ENCODE data around the gene ARPC4.
A peak's percentile ranks its signal among the peaks of the same experiment; 100 is the strongest.
"Not testable (repeated sequence)": the region's sequence is repeated elsewhere in the genome, so short reads cannot be mapped to it uniquely, and the experiment has no call there.

The ARPC4 gene

DNA sequence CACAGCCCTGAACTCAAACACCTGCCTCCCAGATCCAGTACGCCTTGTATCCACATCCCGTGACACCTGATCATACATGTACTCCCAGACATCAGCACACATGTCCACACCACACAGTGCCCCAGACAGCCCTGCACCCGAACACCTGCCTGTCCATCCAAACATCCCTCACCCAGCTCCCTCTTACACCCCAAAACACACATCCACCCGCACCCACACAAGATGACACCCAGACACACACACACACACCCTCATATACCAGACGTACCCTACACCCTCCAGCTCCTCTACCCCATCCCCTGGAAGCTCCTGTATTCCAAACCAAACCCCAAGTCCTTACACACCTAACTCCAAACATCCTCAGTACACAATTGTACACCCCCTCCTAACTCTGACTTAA is 23.9 kb upstream of the ARPC4 start:
- no peak for DNase-seq (ENCODE audit: low read depth, low spot score)
- in situ Hi-C loops (cut with HindIII; ENCODE audit: low sequenced_read_pairs): no loop called here
- peak overlapping the region; percentile 62 for H3K4me3 ChIP-seq (ENCODE audit: low read depth, low read length)

DNA sequence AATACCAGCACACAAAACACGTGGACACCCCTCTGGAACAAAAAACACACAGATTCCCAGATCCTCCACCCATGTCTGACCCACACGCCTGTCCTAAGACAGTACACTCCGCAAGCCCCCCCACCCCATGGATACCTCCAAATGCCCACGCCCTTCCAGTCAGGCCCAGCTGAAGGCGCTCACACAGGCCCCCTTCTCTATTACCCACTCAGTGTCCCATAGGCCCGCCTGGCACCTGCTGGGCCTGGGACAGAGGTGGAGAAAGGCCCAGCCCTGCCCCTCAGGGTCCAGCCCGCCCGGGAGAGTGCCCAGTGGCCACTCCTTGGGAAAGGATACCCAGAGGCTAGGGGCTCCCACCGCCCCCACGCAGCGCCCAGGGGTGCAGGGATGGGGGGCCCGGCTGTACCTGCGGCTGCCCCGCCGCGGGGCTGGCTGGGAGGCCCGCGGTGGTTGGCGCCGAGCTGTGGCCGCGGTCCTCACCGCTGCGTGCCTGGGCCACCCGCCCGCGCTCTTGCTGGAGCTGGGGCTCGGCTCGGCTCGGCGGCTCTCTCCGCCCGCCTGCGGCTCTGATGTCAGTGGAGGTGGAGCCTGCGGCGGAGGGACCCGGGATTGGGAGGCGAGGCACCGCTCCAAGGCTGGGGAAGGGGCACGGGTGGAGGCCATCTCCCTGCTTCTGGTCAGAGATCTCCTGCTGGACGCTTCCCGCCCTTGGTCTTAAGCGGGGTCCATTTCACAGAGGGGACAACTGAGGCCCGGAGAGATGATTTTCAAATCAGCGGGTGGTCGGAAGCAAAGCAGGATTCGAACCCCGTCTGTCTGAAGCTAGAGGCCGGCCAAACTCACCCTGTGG is 23.2 kb upstream of the ARPC4 start, which contains the start of gene CAMK1:
Gene CAMK1 (minus strand): TSS at position 522 of the 850 bp plus-strand sequence. CDS start 2,198 bp downstream, outside the sequence.
- DNase-seq (ENCODE audit: low read depth, low spot score): peak; percentile 71
- peak within 1 kb of the TSS; percentile 62 for H3K4me3 ChIP-seq (ENCODE audit: low read depth, low read length)
- TF ChIP-seq, protein P1, sequence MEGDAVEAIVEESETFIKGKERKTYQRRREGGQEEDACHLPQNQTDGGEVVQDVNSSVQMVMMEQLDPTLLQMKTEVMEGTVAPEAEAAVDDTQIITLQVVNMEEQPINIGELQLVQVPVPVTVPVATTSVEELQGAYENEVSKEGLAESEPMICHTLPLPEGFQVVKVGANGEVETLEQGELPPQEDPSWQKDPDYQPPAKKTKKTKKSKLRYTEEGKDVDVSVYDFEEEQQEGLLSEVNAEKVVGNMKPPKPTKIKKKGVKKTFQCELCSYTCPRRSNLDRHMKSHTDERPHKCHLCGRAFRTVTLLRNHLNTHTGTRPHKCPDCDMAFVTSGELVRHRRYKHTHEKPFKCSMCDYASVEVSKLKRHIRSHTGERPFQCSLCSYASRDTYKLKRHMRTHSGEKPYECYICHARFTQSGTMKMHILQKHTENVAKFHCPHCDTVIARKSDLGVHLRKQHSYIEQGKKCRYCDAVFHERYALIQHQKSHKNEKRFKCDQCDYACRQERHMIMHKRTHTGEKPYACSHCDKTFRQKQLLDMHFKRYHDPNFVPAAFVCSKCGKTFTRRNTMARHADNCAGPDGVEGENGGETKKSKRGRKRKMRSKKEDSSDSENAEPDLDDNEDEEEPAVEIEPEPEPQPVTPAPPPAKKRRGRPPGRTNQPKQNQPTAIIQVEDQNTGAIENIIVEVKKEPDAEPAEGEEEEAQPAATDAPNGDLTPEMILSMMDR (IDR thresholded peaks at IDR 0.05; ENCODE audit: low read depth, low read length): no peak
- in situ Hi-C loops (cut with HindIII; ENCODE audit: low sequenced_read_pairs): no loop called here

More for the DNA sequence above, 23.9 kb upstream of the ARPC4 start:
- TF ChIP-seq, protein P1 (IDR thresholded peaks at IDR 0.05; ENCODE audit: low read depth, low read length): no peak

DNA sequence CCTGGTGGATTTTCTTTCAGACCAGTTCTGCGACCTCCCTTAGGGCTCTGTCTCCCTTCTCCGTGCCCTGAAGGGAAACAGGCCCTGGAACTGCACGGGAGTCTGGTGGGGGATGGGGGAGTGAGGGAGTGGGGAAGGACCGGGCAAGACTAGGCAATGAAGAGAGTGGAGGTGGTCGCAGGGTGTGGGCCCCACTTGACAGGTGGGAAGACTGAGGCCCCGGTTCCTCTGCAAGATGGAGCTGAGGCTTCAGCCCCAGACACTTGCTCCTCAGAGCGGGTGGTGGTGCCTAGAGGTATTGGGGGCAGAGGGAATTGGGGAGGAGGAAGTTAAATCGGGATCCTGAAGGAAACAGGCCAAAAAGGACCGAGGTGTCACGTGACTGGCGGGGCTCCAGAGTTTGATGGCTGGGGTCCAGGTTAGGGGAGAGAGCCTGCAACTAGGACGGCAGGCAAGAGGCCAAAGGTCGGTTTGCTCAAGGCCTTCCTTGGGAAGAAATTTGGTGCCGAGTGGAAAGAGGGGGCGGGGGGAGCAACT is 22.5 kb upstream of the ARPC4 start:
- TF ChIP-seq, protein P1 (IDR thresholded peaks at IDR 0.05; ENCODE audit: low read depth, low read length): no peak
- peak overlapping the region; percentile 62 for H3K4me3 ChIP-seq (ENCODE audit: low read depth, low read length)
- in situ Hi-C loops (cut with HindIII; ENCODE audit: low sequenced_read_pairs): no loop called here
- no peak for DNase-seq (ENCODE audit: low read depth, low spot score)

DNA sequence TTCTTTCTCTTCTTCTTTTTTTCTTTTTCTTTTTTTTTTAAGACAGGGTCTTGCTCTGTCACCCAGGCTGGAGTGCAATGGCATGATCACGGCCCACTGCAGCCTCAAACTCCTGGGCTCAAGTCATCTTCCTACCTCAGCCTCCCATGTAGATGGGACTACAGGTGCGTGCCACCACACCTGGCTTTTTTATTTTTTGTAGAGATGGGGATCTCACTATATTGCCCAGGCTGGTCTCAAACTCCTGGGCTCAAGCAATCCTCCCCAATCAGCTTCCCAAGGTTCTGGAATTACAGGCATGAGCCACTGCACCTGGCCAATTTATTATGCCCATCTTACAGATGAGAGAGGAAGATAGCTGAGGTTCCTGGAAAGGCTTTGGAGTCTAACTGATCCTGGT is 21.9 kb upstream of the ARPC4 start:
- in situ Hi-C loops (cut with HindIII; ENCODE audit: low sequenced_read_pairs); DNase-seq (ENCODE audit: low read depth, low spot score): not testable (repeated sequence)

DNA sequence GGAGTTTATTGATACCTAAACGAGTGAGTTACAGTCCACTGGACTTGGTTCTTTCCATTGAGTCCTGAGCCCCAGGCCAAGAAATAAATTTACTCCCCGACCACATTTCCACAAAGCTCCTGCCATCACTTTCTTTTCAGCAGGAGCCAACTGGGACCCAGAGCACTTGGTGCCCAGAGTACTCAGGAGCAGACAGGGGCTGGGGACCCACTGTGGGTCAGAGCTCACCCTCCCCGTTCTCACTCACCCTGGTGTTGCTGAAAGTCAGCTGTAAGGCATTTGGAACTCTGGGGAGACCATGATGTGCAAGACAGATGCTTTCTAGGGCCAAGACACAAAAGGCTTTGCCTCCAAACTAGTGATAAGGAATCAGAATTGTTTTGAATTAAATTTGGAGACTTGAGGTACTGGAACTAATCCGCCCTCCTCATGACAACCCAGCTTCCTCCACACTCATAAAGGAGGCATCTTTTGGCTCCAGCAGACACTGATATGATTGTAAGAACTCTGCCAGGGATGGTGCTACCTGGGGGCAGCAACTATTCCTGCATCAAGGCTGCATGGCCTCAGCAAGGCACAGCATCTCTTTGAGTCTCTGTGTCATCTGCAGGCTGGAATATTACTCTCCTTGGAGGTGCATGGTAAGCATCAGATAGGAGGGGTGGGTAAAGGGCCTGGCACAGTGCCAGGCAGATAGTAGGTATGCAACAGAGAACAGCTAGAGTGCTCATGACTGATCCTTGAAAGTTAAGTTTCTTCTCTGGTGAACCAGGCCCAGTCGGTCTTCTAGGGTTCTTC is 15.8 kb upstream of the ARPC4 start:
- TF ChIP-seq, protein P1 (IDR thresholded peaks at IDR 0.05; ENCODE audit: low read depth, low read length): no peak
- in situ Hi-C loops (cut with HindIII; ENCODE audit: low sequenced_read_pairs): no loop called here
- no peak for DNase-seq (ENCODE audit: low read depth, low spot score)
- H3K4me3 ChIP-seq (ENCODE audit: low read depth, low read length): no peak overlapping the region

More for the DNA sequence above, 21.9 kb upstream of the ARPC4 start:
- not testable (repeated sequence) for H3K4me3 ChIP-seq (ENCODE audit: low read depth, low read length)

DNA sequence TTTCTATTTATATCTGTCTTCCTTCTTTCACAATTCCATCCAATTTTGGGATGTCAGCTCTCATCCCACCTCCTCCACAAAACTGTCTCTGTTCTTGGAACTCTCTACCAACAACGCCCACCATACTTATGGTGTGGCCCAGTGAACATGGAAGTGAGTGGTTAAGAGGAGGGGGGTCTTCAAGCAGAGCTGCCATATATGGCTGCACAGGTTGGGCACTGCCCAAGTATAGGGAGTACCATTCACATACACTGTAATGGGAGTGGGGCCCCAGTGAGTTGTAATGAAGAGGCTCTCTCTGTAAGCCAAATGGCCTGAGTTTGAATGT is 15.2 kb upstream of the ARPC4 start:
- H3K4me3 ChIP-seq (ENCODE audit: low read depth, low read length): no peak overlapping the region
- no peak for DNase-seq (ENCODE audit: low read depth, low spot score)
- TF ChIP-seq, protein P1 (IDR thresholded peaks at IDR 0.05; ENCODE audit: low read depth, low read length): no peak
- in situ Hi-C loops (cut with HindIII; ENCODE audit: low sequenced_read_pairs): no loop called here
